Right atrium auricular region (tissue), 2 donors: ENCODE results near the gene MRS2. TPM values are rescaled to one million over a fixed set of nuclear protein-coding genes. Genes with fewer than 3 reads are reported as not detected.
"Not testable (repeated sequence)": the region's sequence is repeated elsewhere in the genome, so short reads cannot be mapped to it uniquely, and the experiment has no call there.

Source experiments
- DNase-seq: peaks from one replicate; pipeline ENCODE4 v3.0.0-alpha.2; 2019; ENCODE audit warnings: low spot score
- H3K27ac ChIP-seq, 2 donors: fragments of 200-600 bp; sonication (generic); 1 replicate in 1 of 2; 2 replicates in 1 of 2; pipeline ENCODE4 v1.5.1; 2016 to 2019
- H3K27me3 ChIP-seq, 2 donors: fragments of 200-600 bp; sonication (generic); one replicate each; pipeline versions ENCODE4 v1.5.1 to v1.6.0; 2017 to 2019
- H3K36me3 ChIP-seq: fragments of 200-600 bp; sonication (generic); one replicate; pipeline ENCODE4 v1.5.1; 2016
- H3K4me1 ChIP-seq, 2 donors: fragments of 200-600 bp; sonication (generic); one replicate each; pipeline versions ENCODE4 v1.5.1 to v1.6.0; 2017 to 2019
- H3K4me3 ChIP-seq, 2 donors: fragments of 200-600 bp; sonication (generic); 1 replicate in 1 of 2; 2 replicates in 1 of 2; pipeline ENCODE4 v1.5.1; 2017 to 2019; ENCODE audit warnings: mild to moderate bottlenecking in 1 of 2, moderate library complexity in 1 of 2
- H3K9me3 ChIP-seq, 2 donors: fragments of 200-600 bp; sonication (generic); one replicate each; pipeline ENCODE4 v1.5.1; 2019
- total RNA-seq, 2 donors: library from RNA; depleted of rRNA; stranded (reverse); fragments of >200 nt; gene quantifications; one replicate each; pipeline ENCODE4 v1.1.0, GENCODE V29; 2016
- TF ChIP-seq, protein P1 (sequence below), 2 donors: fragments of 200-600 bp; sonication (generic); IDR thresholded peaks; one replicate each; pipeline ENCODE4 v1.5.1; 2019; ENCODE audit warnings: antibody characterized with exemption in 2 of 2

Gene MRS2
- total RNA-seq, 2 donors from 2014 or later: 25.5 to 44.1 TPM

DNA sequence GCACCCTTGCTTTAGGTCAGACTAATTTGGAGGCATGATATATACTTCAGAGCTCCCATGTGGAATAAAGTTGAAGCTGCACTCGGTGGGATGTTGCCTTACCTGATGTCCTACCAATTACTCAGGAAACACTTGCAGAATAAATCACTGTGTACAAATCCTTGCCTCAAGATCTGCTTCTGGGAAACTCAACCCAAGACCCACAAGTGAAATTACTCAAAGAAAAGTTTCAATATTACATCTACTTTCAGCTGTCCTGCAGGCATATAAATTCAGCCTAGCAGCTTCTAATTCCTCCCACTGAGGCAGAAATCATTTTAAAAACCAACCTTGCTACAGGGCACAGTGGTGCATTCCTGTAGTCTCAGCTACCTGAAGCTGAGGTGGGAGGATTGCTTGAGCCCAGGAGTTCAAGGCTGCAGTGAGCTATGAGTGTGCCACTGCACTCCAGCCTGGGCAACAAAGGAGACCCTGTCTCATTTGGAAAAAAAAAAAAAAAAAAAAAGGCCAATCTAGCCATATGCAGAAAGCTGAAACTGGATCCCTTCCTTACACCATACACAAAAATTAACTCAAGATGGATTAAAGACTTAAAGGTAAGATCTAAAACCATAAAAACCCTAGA, 24.2 kb upstream of the MRS2 start:
- no peak for DNase-seq
- no peak overlapping the region for H3K27ac ChIP-seq
- H3K27me3 ChIP-seq: no peaks in the 10 kb centered on the region
- H3K4me1 ChIP-seq: no peaks in the 10 kb centered on the region
- TF ChIP-seq, protein P1, sequence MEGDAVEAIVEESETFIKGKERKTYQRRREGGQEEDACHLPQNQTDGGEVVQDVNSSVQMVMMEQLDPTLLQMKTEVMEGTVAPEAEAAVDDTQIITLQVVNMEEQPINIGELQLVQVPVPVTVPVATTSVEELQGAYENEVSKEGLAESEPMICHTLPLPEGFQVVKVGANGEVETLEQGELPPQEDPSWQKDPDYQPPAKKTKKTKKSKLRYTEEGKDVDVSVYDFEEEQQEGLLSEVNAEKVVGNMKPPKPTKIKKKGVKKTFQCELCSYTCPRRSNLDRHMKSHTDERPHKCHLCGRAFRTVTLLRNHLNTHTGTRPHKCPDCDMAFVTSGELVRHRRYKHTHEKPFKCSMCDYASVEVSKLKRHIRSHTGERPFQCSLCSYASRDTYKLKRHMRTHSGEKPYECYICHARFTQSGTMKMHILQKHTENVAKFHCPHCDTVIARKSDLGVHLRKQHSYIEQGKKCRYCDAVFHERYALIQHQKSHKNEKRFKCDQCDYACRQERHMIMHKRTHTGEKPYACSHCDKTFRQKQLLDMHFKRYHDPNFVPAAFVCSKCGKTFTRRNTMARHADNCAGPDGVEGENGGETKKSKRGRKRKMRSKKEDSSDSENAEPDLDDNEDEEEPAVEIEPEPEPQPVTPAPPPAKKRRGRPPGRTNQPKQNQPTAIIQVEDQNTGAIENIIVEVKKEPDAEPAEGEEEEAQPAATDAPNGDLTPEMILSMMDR (IDR thresholded peaks at IDR 0.05): no peak
- no peaks in the 10 kb centered on the region for H3K9me3 ChIP-seq
- H3K4me3 ChIP-seq: no peak overlapping the region
- no peaks in the 10 kb centered on the region for H3K36me3 ChIP-seq

DNA sequence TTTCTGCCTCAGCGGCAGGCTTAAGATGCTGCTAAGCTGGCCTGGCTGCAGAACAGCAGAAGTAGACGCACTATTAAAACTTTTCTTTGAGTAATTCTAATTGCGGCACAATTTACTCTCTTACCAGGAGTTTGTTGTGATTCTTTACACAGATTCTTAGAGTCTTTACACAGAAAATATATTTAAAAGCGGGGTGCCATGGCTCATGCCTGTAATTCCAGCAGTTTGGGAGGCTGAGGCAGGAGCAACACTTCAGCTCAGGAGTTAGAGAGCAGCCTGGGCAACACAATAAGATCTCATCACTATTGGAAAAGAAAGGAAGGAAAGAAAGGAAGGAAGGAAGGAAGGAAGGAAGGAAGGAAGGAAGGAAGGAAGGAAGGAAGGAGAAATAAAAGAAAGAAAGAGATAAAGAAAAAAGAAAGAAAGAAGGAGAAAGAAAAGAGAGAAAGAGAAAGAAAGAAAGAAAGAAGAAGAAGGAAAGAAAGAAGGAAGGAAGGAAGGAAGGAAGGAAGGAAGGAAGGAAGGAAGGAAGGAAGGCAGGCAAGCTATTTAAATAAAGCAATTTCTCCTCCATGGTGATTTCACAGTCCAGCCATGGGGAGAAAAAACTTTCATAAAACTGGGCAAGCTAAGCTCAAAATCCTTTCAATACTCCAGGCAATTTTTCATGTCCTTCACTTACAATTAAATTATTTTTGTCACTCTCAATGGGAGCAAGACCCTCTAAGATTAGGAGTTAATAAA, 21.1 kb upstream of the MRS2 start:
- no peak overlapping the region for H3K4me3 ChIP-seq
- no peaks in the 10 kb centered on the region for H3K4me1 ChIP-seq
- no peaks in the 10 kb centered on the region for H3K36me3 ChIP-seq
- H3K27me3 ChIP-seq: no peaks in the 10 kb centered on the region
- no peak overlapping the region for H3K27ac ChIP-seq
- TF ChIP-seq, protein P1 (IDR thresholded peaks at IDR 0.05): no peak
- no peak for DNase-seq
- no peaks in the 10 kb centered on the region for H3K9me3 ChIP-seq

GRCh38 chr6:24382220-24382540, 20.6 kb upstream of the MRS2 start:
- Histone ChIP-seq H3K36me3 (no peaks in the 10 kb centered on the region), H3K9me3 (no peaks in the 10 kb centered on the region), H3K27me3 (no peaks in the 10 kb centered on the region), H3K27ac (no peak overlapping the region), H3K4me3 (no peak overlapping the region), H3K4me1 (no peaks in the 10 kb centered on the region)
- TF ChIP-seq, protein P1 (IDR thresholded peaks at IDR 0.05): no peak
- no peak for DNase-seq

- not testable (repeated sequence) for H3K9me3 ChIP-seq, H3K36me3 ChIP-seq, H3K4me1 ChIP-seq, H3K4me3 ChIP-seq, DNase-seq, H3K27ac ChIP-seq, H3K27me3 ChIP-seq
Measured at GRCh38 chr6:24382891-24383494, 19.7 kb upstream of the MRS2 start.

- not testable (repeated sequence) for H3K4me1 ChIP-seq, H3K4me3 ChIP-seq, DNase-seq, H3K27me3 ChIP-seq, H3K27ac ChIP-seq, H3K36me3 ChIP-seq, H3K9me3 ChIP-seq
Measured at GRCh38 chr6:24384369-24385130, 18.2 kb upstream of the MRS2 start.

DNA sequence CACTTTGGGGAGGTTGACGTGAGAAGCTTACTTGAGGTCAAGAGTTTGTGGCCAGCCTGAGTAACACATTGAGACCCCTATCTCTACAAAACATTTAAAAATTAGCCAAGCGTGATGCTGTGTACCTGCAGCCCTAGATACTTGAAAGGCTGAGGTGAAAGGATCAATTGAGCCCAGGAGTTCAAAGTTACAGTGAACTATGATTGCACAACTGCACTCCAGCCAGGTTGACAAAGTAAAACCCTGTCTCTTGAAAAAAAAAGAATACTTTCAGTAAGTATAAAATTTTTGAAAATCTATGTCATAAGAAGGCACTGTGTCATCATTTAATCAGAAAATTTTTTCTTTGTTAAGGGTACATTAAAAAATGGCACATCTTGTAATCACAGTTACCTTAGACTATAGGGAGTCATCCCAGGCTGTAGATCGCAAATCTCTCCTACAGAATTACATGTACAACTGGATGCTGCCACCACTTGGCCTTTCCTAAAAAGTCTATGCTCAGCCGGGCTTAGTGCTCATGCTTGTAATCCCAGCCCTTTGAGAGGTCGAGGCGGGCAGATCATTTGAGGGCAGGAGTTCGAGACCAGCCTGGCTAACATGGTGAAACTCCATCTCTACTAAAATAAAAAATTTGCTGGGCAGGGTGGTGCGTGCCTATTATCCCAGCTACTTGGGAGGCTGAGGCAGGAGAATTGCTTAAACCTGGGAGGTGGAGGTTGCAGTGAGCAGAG, 17.0 kb upstream of the MRS2 start:
- no peaks in the 10 kb centered on the region for H3K27me3 ChIP-seq
- no peaks in the 10 kb centered on the region for H3K4me1 ChIP-seq
- TF ChIP-seq, protein P1 (IDR thresholded peaks at IDR 0.05): no peak
- no peak overlapping the region for H3K27ac ChIP-seq
- DNase-seq: no peak
- no peaks in the 10 kb centered on the region for H3K36me3 ChIP-seq
- no peaks in the 10 kb centered on the region for H3K9me3 ChIP-seq
- no peak overlapping the region for H3K4me3 ChIP-seq
